GM12801 (cell line): Measurements from ENCODE around the gene KRTAP6-3.

Source experiments
- CTCF ChIP-seq: IDR thresholded peaks from one replicate; pipeline ENCODE4 v1.5.1; 2011; ENCODE audit warnings: control low read depth; ENCODE audit not compliant: insufficient read length; ENCODE audit errors: extremely low read depth

The KRTAP6-3 gene

GRCh38 chr21:30625449-30626165, 33.4 kb downstream of the KRTAP6-3 start:
- no peak for TF ChIP-seq CTCF

- no peak for TF ChIP-seq CTCF
These were observed 35.9 kb downstream of the KRTAP6-3 start for GRCh38 chr21:30628109-30628508.

DNA sequence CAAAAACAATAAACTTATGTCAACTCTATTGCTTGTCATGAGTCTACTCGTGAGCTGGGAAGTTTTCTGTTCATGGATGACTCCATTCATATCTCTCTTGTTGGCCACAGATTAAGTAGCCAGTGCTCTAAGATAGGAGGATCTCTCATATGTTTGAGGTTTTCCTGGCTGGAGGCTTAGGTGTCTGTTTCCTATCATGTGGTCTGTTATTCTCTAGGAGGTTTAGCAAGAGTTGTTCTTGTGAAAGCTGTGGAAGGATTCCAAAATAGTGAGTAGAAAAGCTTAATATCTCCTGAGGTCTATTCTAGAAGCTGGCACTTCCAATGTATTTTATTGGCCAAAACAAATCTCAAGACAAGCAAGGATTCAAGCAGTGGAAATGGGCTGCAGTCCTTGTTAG, 37.0 kb downstream of the KRTAP6-3 start:
- no peak for TF ChIP-seq CTCF

DNA sequence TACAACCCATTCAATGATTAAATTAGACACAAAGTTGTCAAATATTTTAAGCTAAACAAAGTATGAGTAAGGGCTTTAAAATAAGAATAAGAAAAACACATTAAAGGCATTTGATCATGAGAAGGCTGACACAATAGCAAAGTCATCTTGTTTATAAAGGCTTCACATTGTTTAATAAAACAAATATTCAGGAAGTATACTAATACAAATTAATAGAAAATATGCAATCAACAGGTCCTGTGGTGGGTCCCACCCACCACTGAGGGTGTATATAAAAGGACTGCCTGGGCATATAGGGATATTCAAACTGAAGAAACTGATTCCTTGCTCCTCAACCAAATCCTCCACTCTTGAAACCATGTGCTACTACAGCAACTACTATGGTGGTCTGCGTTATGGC, 42.7 kb downstream of the KRTAP6-3 start, which contains the start of gene KRTAP20-2:
Gene KRTAP20-2 (plus strand): TSS at position 301 of the 400 bp plus-strand sequence. CDS start 58 bp downstream, at position 359.
- no peak for TF ChIP-seq CTCF

DNA sequence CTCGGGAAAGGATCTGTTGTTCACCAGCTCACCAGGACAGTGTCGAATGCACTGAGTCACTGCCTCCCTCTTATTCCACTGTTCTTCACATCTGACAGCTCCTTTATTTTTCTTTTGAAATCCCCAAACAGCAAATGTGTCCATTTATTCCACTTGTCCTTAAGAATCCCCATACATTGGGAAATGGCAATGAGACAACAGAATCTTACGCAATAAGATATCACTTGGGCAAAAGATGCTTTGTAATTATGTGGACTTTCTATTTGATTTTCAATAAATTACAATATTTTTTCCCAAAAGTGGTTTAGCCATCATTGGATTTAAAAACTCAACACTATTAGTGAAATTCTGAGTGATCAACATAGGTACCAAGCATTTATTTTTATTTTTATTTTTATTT, 46.4 kb downstream of the KRTAP6-3 start:
- TF ChIP-seq CTCF = no peak

- TF ChIP-seq CTCF = no peak
These were observed 50.3 kb downstream of the KRTAP6-3 start, which contains the start of gene KRTAP20-3 for GRCh38 chr21:30642564-30642963. Gene KRTAP20-3, plus strand, starts transcription at chr21:30642864.
